Fibroblast of skin of left biceps (primary cell): ENCODE results near the gene MYZAP.
"Not testable (repeated sequence)": the region's sequence is repeated elsewhere in the genome, so short reads cannot be mapped to it uniquely, and the experiment has no call there.

Source experiments
- DNase-seq, 2 experiments: peaks; one replicate each; pipeline ENCODE4 v3.0.0-alpha.2; 2013; ENCODE audit warnings: low read depth in 2 of 2

The MYZAP gene

DNA sequence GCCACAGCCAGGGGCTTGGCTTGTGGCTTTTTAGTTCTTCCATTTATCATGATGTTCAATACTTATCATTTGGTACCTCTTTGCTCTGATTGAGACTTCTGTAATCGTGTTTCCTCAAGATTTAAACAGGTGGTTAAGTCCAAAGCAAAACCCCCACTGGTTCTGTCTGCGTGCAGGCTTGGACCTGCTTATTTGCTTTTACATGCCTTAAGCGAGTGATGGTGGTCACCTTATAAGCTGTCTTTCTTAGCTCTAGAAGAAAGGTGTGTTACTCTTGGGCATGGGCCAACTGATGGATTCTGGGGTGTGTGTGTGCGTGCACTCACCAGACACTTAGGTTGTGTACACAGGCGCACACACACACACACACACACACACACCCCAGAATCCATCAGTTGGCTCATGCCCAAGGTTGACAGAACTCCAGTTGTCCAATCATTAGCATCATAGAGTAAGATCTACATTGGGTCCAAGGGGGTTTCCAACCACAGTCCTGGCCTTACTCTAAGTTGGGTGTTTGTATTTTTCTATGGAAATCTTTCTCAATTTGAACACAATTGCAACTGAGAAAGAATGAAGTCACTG is 1.2 kb downstream of the MYZAP start:
- no peak for DNase-seq

DNA sequence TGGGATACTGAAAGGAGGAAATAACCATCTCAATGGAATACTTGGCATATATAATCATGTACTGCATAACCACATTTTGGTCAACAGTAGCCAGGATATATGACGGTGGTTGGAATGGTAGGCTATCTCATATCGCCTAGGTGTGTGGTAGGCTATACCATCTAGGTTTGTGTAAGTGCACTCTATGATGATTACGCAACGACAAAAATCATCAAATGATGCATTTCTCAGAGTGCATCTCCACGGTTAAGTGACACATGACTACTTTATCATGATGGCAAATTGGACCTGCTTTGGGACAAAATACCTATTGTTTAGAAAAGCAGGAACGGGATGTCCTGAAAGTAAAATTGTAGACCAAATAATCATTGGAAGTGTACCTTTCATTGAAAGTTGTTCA is 2.8 kb downstream of the MYZAP start:
- no peak for DNase-seq

- no peak for DNase-seq
These were observed 3.5 kb downstream of the MYZAP start for GRCh38 chr15:57595011-57595866.

GRCh38 chr15:57596301-57596855 is 4.7 kb downstream of the MYZAP start:
- no peak for DNase-seq

GRCh38 chr15:57596978-57597377 is 5.3 kb downstream of the MYZAP start:
- no peak for DNase-seq

DNA sequence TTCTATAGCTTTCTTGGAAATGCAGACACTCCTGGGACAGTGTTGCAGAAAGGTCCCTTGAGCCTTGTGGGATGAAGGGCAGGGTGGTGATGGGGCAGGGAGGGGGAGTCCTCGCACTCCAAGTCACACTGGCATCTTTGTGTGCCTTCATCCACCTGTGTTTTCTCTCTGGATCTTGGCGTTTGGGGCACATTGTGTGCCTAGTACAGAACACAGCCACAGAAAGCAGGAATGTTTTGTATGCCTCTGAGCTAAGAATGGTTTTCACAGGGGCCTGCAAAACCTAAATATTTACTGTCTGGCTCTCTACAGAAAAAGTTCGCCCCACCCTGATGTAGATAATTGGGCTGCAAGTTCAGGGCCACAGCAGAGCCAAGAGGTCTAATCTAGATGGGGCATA is 5.7 kb downstream of the MYZAP start:
- DNase-seq, result no peak

DNA sequence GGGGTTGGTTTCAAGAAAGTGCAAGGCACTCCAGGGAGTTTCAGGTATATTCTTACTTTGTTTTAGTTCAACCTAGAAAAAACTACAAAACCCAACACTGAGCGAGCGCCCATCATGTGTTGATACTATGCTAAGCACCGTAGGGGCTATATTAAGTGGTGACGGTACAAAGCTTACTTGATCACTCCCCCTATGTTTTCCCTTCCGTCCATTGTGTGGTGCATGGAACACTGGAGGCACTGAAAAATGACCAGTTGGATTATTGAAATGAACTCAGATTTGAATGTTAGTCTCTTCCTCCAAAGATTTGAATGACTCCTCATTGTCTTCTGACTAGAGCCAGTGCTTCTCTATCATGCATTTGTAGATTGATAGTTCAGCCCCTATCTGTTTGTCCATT is 6.6 kb downstream of the MYZAP start:
- no peak for DNase-seq

DNA sequence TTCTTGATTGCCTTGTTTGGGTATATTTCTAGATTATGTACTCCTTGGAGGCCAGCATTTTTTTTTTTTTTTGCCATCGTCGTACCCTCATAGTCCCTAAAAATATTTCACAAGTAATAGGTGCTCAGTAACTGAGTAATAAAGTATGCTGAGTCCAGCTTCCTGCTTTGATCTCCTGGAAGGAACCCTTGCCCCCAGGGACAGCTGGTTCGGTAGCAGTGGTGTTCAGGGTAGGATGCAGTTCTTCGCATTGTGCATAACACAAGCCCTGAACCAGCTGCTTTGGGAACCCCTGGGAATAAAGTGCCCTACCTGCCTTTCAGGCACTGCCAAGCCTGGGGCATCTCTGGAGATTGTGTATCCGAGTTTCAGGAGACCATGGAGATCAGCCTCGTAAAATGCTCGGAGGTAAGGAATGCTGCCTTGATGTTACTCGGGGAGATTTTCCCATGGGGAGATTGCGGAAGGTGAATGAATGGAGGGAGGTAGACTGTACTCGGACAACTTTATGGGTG is 7.6 kb downstream of the MYZAP start:
- no peak for DNase-seq

DNA sequence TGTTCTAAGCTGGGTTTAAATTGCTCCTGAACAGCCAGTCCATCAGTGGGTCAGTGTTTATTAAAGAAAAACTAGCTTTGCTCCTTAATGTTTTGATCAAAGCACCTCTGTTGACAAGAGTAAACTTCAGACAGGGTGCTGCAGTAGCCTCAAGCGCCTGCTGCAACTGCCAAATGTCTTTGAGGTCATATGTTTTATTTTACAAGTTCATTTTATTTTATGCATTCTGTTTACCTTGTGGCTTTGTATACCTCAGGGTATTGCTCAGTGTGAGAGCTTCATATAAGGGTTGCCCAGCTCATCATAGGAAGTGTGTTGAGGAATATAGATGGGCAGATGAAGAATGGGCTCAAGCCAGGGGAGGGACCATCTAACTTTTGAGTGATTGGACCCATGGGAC is 8.5 kb downstream of the MYZAP start:
- DNase-seq, result no peak

- DNase-seq, result no peak
These were observed 12.8 kb downstream of the MYZAP start for GRCh38 chr15:57604507-57604906.

DNA sequence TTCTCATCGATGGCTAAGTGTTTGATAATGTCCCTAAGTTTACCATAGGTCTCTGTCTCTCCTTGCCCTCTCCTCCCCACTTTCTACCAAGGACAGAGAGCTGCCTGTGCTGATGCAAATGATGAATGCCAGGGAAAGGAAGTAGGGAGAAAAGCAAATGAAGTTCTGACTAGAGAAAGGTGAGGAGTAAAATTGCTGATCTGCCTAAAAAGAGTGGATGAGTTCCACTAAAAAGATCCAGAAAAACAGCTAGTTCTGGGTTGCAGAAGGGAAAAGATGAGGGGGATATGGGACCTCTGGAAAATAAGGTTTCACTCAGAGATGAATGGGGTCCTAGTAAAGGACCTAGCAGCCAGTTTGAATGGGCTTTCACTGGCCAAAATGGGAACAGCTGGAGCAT is 13.8 kb downstream of the MYZAP start:
- no peak for DNase-seq

DNA sequence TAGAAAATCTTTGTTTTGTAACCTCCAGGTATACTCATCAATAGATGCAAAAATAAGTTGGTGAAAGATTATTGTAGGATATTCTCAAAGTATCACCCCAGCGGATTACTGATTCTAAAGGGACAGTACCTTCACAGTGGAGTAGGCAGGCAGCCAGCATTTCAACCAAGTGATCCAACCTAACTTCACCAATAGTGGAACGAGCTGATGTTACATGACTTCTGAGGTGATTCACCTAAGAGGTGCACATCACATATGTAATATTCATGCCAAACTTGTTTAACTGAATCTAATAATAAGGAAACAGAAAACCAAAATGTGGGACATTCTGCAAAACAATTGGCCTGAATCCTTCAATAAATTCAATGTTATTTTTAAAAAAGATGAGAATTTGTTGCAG is 14.3 kb downstream of the MYZAP start:
- no peak for DNase-seq

- no peak for DNase-seq
These were observed 15.1 kb downstream of the MYZAP start for GRCh38 chr15:57606816-57607215.

DNA sequence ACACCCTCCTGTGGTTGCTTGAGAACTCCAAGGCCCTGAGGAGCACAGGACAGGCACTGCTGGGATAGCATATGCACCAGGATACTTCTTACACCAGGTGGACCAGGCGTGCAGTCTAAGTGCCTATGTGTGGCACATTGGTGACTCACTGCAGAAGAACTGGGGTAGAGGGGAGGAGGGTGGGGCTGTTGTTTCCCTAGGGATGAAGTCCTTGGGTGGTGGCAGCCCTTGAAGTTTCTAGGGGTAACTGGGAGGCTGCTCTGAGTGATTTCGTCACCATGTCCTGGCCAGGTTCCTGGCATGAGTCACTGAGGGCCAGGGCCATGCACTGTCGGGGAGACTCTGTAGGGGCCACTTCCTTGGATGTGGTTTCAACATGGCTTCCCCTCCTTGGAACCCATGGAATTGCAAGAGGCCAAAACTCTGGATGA is 15.9 kb downstream of the MYZAP start:
- DNase-seq, result no peak

DNA sequence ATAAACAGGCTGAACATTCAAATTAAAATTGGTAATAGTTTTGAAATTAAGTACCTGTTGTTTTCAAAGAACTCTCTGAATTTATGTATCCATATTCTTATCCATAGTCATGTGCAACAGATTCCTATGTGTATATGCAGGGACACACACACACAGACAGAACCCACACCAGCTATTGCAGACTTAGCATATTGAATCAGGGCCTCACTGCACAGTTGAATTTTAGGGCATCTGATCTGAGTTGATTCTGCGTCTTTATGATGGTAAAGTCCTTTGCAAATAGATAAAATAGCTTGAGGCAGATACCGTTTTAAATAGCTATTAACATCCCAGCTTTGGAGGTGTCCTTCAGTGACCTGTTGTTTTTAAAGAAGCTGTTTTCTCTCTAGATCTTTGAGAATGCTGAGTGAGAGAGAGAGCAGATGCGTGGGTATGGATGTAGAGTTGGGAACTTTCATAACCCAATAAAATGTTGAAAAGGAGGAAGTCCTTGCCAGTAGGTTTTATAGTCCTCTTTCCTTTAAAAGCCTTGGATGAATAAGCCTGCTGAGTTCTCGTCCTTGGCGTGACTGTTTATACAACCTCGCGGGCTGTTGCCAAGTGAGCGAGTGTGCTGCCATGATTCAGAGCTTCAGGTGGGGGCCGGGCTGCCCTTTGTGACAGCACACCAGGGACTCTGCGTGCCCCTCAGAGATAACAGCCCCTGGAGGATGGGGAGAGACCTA is 18.3 kb downstream of the MYZAP start:
- no peak for DNase-seq

GRCh38 chr15:57611123-57611522 is 19.4 kb downstream of the MYZAP start:
- DNase-seq, result no peak

- no peak for DNase-seq
These were observed 20.2 kb downstream of the MYZAP start for GRCh38 chr15:57611938-57612337.

GRCh38 chr15:57614241-57614640 is 22.5 kb downstream of the MYZAP start:
- DNase-seq, result no peak

GRCh38 chr15:57615951-57616496 is 24.3 kb downstream of the MYZAP start:
- DNase-seq, result not testable (repeated sequence)

DNA sequence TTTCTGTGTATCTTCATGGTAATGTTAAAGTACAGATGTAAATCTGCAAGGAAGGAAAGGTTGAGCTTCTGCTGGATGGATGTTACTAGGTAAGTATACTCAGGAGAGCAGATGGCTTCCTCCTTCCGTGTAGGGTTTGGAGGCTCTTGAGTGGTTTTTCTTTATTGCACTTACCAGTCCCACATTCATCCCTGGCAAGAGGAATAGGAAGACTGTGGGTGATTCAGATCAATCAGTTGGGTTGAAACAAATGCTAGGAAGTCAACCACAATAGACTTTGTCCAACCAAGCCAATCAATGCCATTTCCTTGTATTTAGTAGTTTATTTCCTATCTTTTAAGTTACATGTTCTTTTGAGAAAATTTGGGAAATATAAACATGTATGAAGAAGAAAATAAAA is 26.6 kb downstream of the MYZAP start:
- DNase-seq, result no peak

DNA sequence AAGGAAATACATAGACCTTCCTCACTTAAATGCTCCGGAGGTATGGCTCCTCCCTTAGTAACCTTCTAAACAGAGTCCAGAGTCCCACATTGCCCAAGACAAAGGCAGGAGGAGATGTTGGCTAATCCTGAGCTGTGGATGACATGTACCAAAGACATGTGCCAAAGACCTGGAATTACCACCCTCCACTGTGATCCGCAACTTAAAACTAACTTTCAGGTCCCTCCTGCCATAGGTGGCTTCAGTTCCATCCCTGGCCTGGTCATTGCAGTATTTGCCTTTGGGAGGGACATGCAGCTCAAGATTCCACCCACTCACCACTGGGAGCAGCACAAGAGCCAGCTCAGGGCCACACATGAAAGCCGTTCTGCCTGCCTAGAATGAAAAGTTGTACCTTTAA is 28.0 kb downstream of the MYZAP start:
- no peak for DNase-seq

- DNase-seq, result no peak
These were observed 33.0 kb downstream of the MYZAP start for GRCh38 chr15:57624730-57625129.
